Kidney epithelial cell (primary cell): ENCODE data around the gene KIF22. TPM values are rescaled to one million over a fixed set of nuclear protein-coding genes. Genes with fewer than 3 reads are reported as not detected.

Experiments used
- DNase-seq: peaks from one replicate; pipeline ENCODE4 v3.0.0-alpha.2; 2010; ENCODE audit warnings: low read depth
- H3K27me3 ChIP-seq: 2 replicates; pipeline ENCODE4 v1.6.0; 2011; ENCODE audit warnings: low read length; ENCODE audit not compliant: control insufficient read depth, insufficient read depth
- H3K36me3 ChIP-seq: 2 replicates; pipeline ENCODE4 v1.5.1; 2011; ENCODE audit warnings: low read length; ENCODE audit not compliant: control insufficient read depth, insufficient read depth
- H3K4me3 ChIP-seq: 2 replicates; pipeline ENCODE4 v1.5.1; 2011; ENCODE audit warnings: low read depth, mild to moderate bottlenecking, control low read depth, low read length
- CTCF ChIP-seq: IDR thresholded peaks from 2 replicates; pipeline ENCODE4 v1.5.1; 2011; ENCODE audit warnings: mild to moderate bottlenecking, moderate library complexity, low read length, control low read depth, inconsistent platforms; ENCODE audit not compliant: insufficient read depth, poor library complexity, severe bottlenecking
- total RNA-seq: library from RNA; depleted of rRNA; stranded (reverse); fragments of >200 nt; gene quantifications from 2 replicates; pipeline ENCODE4 v1.2.3, GENCODE V29; 2015

KIF22 gene
- total RNA-seq, 1 donor from 2014 or later: 24.2 TPM

GRCh38 chr16:29835926-29836325, 45.4 kb downstream of the KIF22 start:
- H3K4me3 ChIP-seq: no peak overlapping the region
- no peak for TF ChIP-seq CTCF
- no peak for DNase-seq
- peaks cover 3% of the 10 kb centered on the region for H3K36me3 ChIP-seq
- no peaks in the 10 kb centered on the region for H3K27me3 ChIP-seq

- no peaks in the 10 kb centered on the region for H3K27me3 ChIP-seq
- no peak for TF ChIP-seq CTCF
- H3K4me3 ChIP-seq: no peak overlapping the region
- peaks cover 7% of the 10 kb centered on the region for H3K36me3 ChIP-seq
- DNase-seq: no peak
Observed at GRCh38 chr16:29836623-29837022, 46.1 kb downstream of the KIF22 start.

GRCh38 chr16:29837841-29838240, 47.3 kb downstream of the KIF22 start:
- no peak overlapping the region for H3K4me3 ChIP-seq
- TF ChIP-seq CTCF: no peak
- no peak for DNase-seq
- H3K36me3 ChIP-seq: peaks cover 7% of the 10 kb centered on the region
- H3K27me3 ChIP-seq: no peaks in the 10 kb centered on the region

- Histone ChIP-seq H3K36me3 (peaks cover 7% of the 10 kb centered on the region), H3K27me3 (no peaks in the 10 kb centered on the region), H3K4me3 (no peak overlapping the region)
- DNase-seq: no peak
- no peak for TF ChIP-seq CTCF
Observed at GRCh38 chr16:29839822-29840221, 49.3 kb downstream of the KIF22 start.

GRCh38 chr16:29840240-29840639, 49.7 kb downstream of the KIF22 start:
- DNase-seq: no peak
- H3K27me3 ChIP-seq: no peaks in the 10 kb centered on the region
- no peak overlapping the region for H3K4me3 ChIP-seq
- no peak for TF ChIP-seq CTCF
- peaks cover 4% of the 10 kb centered on the region for H3K36me3 ChIP-seq

- H3K27me3 ChIP-seq: no peaks in the 10 kb centered on the region
- peaks cover 4% of the 10 kb centered on the region for H3K36me3 ChIP-seq
- H3K4me3 ChIP-seq: no peak overlapping the region
- no peak for TF ChIP-seq CTCF
- no peak for DNase-seq
Observed at GRCh38 chr16:29841631-29842030, 51.1 kb downstream of the KIF22 start.
